ENCODE measurements around the gene SEC23IP.

The SEC23IP gene

GRCh38 chr10:119853574-119853973 lies 39.0 kb upstream of the SEC23IP start:
- no peak for TF ChIP-seq CTCF (IDR thresholded peaks at IDR 0.05; ENCODE audit: low read depth, low read length)
- peak in 1 of 2 donors; percentile 13 for DNase-seq (ENCODE audit: low read depth in 2 of 2)
- H3K4me3 ChIP-seq (replicated peaks in 1 of 2; ENCODE audit: low read depth in 2 of 2, low read length in 2 of 2) = no peak overlapping the region

- TF ChIP-seq CTCF (IDR thresholded peaks at IDR 0.05; ENCODE audit: low read depth, low read length) = no peak
- H3K4me3 ChIP-seq (replicated peaks in 1 of 2; ENCODE audit: low read depth in 2 of 2, low read length in 2 of 2) = no peak overlapping the region
- no peak for DNase-seq (ENCODE audit: low read depth in 2 of 2)
Observed at GRCh38 chr10:119858063-119858462, 34.5 kb upstream of the SEC23IP start.

DNA sequence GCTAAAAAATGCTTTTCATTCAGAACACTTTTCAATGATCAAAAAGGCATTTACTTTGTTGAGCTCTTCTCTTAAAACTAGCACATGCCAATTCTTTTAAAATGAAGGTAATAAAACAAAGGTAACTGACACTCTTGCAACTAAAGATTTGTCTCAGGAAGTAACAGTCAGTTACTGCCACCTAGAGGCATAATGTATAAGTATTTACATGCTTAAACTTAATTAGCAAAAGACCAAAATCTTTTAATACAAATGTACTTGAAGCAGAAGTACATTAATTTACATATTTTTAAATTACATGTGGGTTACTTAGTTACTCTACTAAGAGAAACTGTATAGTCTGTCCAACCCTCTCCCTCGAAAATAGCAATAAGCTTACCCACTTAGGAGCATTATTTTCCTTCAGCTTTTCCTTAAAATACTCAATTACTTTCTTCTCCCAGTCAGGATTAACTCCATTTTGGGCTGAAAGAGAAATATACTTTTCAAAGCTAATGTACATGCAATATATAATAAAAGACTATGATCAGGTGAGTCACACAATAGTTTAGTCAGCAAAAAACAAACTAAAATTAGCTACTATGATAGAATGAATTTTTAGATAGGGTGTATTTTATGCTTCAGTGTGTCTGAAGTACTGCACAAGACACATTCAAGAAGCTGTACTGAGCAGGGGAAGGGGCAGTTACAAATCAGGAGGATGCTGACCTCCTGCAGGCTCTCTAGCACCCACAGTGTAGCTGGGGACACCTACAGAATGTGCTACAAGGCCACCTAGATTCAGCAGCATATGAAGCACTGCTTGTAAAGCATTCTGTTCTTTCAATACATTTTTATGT lies 32.9 kb upstream of the SEC23IP start:
- no peak overlapping the region for H3K4me3 ChIP-seq (replicated peaks in 1 of 2; ENCODE audit: low read depth in 2 of 2, low read length in 2 of 2)
- peak; percentile 67 to 74 for DNase-seq (ENCODE audit: low read depth in 2 of 2)
- peak; percentile 43 for TF ChIP-seq CTCF (IDR thresholded peaks at IDR 0.05; ENCODE audit: low read depth, low read length)

GRCh38 chr10:119860866-119861607 lies 31.5 kb upstream of the SEC23IP start:
- H3K4me3 ChIP-seq (replicated peaks in 1 of 2; ENCODE audit: low read depth in 2 of 2, low read length in 2 of 2) = no peak overlapping the region
- no peak for DNase-seq (ENCODE audit: low read depth in 2 of 2)
- no peak for TF ChIP-seq CTCF (IDR thresholded peaks at IDR 0.05; ENCODE audit: low read depth, low read length)

- no peak overlapping the region for H3K4me3 ChIP-seq (replicated peaks in 1 of 2; ENCODE audit: low read depth in 2 of 2, low read length in 2 of 2)
- DNase-seq (ENCODE audit: low read depth in 2 of 2) = no peak
- no peak for TF ChIP-seq CTCF (IDR thresholded peaks at IDR 0.05; ENCODE audit: low read depth, low read length)
Observed at GRCh38 chr10:119862524-119862923, 30.0 kb upstream of the SEC23IP start.

DNA sequence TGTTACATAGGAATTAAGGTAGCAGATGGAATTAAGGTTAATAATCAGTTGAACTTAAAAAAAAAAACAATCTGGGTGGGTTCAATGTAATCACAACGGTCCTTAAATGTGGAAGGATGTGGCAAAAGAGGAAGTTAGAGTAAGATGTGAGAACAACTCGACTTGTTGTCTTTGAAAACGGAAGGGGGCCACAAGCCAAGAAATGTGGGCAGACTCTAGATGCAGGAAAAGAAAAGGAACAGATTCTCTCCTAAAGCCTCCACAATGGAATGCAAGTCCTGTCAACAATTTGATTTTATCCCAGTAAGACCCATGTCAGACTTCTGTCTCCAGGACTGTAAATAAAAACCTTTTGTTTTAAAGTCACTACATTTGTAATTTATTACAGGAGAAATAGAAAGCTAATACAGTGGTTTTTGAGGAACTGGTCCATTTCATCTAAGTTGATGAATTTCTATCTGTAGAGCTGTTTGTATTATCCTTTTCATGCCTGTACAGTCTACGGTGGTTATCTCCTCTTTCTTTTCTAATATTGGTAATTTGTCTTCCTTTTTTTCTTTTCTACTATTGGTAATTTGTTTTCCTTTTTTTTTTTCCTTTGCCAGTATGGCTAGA lies 28.5 kb upstream of the SEC23IP start:
- peak in 1 of 2 donors; percentile 15 for DNase-seq (ENCODE audit: low read depth in 2 of 2)
- no peak overlapping the region for H3K4me3 ChIP-seq (replicated peaks in 1 of 2; ENCODE audit: low read depth in 2 of 2, low read length in 2 of 2)
- no peak for TF ChIP-seq CTCF (IDR thresholded peaks at IDR 0.05; ENCODE audit: low read depth, low read length)
